GM10266 (cell line): Measurements from ENCODE around the gene PDLIM1.

Experiments
- DNase-seq: peaks from one replicate; pipeline ENCODE4 v3.0.0; 2012; ENCODE audit errors: extremely low spot score
- TF ChIP-seq, protein P1 (sequence below): IDR thresholded peaks from 2 replicates; pipeline ENCODE4 v1.5.1; 2012; ENCODE audit warnings: mild to moderate bottlenecking, low read depth; ENCODE audit not compliant: control insufficient read depth, insufficient read depth; ENCODE audit errors: missing control alignments

PDLIM1 gene

GRCh38 chr10:95306318-95306650 is 15.5 kb upstream of the PDLIM1 start:
- DNase-seq = no peak
- TF ChIP-seq, protein P1, sequence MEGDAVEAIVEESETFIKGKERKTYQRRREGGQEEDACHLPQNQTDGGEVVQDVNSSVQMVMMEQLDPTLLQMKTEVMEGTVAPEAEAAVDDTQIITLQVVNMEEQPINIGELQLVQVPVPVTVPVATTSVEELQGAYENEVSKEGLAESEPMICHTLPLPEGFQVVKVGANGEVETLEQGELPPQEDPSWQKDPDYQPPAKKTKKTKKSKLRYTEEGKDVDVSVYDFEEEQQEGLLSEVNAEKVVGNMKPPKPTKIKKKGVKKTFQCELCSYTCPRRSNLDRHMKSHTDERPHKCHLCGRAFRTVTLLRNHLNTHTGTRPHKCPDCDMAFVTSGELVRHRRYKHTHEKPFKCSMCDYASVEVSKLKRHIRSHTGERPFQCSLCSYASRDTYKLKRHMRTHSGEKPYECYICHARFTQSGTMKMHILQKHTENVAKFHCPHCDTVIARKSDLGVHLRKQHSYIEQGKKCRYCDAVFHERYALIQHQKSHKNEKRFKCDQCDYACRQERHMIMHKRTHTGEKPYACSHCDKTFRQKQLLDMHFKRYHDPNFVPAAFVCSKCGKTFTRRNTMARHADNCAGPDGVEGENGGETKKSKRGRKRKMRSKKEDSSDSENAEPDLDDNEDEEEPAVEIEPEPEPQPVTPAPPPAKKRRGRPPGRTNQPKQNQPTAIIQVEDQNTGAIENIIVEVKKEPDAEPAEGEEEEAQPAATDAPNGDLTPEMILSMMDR = no peak

DNA sequence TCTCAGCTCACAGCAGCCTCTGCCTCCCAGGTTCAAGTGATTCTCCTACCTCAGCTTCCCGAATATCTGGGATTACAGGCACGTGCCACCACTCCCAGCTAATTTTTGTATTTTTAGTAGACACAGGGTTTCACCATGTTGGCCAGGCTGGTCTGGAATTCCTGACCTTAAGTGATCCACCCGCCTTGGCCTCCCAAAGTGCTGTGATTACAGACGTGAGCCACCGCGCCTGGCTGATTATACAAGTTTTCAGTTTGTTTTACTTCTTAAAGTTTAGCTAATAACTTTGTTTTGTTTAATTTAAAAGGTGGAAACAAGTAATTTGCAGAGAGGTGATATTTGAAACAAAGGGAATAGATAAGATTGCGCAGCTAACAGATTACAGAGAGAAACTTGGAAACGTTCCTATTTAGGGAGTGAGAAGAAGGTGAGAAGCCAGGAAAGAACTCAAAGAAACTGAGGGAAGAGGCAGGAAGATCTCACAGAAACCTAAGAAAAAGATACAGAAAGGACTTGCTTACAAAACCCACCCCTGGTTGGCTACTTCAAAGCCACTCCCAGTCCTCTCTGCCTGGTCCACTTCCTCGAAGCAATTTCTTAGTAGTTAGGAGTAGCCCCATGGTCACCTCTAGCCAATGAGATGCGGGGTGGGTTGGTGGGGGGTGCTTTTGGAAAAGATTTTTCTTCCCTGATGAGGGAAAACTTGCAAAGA is 15.0 kb upstream of the PDLIM1 start:
- TF ChIP-seq, protein P1 = no peak
- DNase-seq = no peak

GRCh38 chr10:95304976-95305375 is 14.2 kb upstream of the PDLIM1 start:
- no peak for DNase-seq
- TF ChIP-seq, protein P1 = no peak

GRCh38 chr10:95304463-95304862 is 13.7 kb upstream of the PDLIM1 start:
- no peak for DNase-seq
- TF ChIP-seq, protein P1 = no peak

GRCh38 chr10:95303950-95304349 is 13.1 kb upstream of the PDLIM1 start:
- TF ChIP-seq, protein P1 = no peak
- DNase-seq = no peak

DNA sequence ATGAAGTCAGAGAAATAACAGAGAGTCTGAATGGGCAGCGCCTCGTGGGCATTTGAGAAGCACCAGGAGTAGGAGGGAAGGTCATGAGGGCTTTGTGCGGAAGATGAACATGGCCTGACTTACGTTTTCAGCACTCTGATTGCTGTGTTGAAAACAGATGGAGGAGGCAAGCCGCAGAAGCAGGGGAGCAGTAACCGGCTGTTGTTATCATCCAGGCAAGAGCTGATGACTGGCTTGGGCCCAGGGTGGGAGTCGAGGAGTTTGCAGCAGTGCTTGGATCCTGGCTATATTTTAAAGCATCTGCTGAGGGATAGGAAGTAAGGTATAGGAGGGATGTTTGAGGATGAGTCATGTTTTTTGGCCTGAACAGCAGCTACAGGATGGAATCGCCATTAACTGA is 12.7 kb upstream of the PDLIM1 start:
- DNase-seq = no peak

DNA sequence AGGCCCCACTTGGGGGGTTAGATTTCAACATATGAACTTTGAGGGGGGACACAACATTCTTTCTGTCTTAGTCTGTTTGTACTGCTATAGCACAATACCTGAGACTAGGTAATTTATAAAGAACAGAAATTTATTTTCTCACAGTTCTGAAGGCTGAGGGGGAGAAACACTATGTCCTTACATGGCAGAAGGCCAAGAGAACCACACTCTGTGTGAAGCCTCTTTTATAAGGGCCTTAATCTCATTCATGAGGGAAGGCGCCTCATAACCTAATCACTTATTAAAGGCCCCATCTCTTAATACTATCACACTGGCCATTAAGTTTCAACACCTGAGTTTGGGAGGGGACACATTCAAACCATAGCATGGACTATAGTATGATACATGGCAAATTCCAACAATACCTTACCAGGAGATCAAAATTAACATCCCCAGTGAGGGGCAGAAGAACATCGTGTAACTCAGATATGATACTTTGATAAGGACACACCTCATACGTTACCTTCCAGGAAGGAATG is 9.3 kb upstream of the PDLIM1 start:
- TF ChIP-seq, protein P1 = no peak
- no peak for DNase-seq

More for the DNA sequence above, 12.7 kb upstream of the PDLIM1 start:
- TF ChIP-seq, protein P1 = no peak
